G401 (cell line): ENCODE results near the gene PARD3B. TPM values are rescaled to one million over a fixed set of nuclear protein-coding genes. Genes with fewer than 3 reads are reported as not detected.

Experiments used
- DNase-seq: peaks from one replicate; pipeline ENCODE4 v3.0.0-alpha.2; 2015; ENCODE audit warnings: low spot score
- in situ Hi-C: cut with HindIII; loops from 2 replicates; pipeline ENCODE4 v1.10.0; 2016; ENCODE audit warnings: low sequenced_read_pairs, mixed read lengths
- total RNA-seq: library from RNA; depleted of rRNA; stranded (reverse); fragments of >200 nt; shearing (Covaris generic); gene quantifications from 2 replicates; pipeline ENCODE4 v1.2.3, GENCODE V29; 2014

PARD3B gene
- total RNA-seq, 1 experiment from 2014 or later = 2.2 TPM

DNA sequence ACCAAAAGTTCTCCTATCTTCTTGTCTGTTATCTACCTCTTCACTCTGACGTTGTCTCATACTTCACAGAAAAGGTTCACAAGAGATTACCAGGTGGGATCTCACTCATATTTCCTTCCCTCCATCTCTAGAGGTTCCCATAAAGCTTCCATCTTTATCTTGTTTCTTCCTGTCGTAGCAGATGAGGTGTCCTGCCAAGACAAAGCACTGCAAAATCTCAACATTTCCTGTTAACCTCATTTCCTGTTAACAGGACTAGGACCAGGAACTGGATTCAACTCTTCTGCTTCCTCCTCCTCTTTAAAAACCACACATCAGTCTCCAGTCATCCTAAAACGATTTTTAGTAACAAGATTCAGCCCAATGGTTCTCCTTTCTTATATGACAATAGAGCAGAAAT, 624.2 kb downstream of the PARD3B start:
- no peak for DNase-seq
- in situ Hi-C loops = no loop called here

DNA sequence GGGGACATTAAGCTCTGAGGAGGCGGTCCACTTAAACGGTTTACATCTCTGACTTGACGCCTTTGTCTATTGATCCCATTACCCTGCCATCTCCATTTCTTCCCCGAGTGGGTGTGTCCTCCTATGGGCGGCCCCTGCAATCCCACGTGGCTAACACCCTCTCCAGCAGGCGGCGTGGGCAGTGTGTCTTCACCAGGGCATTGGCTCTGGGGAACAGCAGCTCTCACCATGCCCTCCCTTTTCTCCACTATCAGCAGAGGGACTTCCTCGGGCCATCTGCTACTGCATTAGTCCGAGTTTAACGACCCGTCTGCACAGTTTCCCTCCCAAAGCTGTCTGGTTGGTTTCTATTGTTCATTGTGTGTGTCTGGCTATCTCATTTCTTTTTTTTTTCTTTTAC, 625.1 kb downstream of the PARD3B start:
- in situ Hi-C loops = no loop called here
- no peak for DNase-seq

DNA sequence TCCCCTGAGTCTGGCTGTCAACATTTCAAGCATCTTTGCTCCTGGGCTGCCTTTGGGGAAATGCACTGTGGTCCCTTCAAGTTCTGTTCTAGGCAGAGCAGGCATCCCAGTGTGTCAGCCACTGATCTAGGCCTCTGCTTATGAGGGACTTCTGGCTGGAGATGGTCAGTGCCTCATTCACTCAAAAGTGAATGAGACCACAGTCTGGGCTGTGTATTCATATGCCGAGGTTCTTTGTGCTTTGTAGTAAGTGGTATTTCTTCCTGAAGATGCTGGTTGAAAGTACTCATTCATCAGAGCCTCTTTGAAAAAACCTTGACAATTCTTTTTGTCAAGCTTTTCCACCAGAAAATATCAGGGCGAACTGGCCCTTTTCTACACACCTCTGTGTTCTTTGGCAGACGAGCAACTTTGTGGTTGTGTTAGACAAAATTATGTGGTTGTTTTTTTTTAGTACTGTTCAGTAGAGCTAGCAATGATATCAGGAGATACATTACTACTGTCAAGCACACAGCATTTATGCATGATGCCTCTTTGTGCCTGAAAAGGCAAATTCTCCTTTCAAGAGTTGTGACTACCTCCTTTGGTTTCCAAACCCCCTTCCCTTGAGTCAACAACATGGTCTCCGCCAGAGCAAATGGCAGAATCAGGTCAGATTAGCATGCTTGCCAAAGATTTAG, 626.1 kb downstream of the PARD3B start:
- in situ Hi-C loops = no loop called here
- no peak for DNase-seq

DNA sequence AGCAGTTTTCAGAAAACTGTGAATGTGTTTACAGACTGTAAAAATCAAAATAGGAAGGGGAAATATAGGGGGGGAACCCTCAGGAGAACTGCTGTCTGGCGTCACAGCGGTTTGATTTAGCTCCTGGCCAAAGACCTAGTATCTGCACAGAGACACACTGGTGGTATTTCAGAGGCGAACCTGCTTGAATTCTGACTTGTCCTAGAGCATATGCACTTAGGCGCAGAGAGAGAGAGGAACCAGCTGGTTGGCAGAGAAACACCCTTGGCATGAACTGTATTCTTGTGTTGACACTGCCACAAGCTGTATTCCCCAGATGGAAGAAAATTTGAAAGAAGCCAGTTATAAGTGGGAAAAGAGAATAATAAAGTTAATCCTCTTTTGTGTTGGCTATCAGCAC, 630.6 kb downstream of the PARD3B start:
- in situ Hi-C loops = no loop called here
- peak; percentile 40 for DNase-seq

DNA sequence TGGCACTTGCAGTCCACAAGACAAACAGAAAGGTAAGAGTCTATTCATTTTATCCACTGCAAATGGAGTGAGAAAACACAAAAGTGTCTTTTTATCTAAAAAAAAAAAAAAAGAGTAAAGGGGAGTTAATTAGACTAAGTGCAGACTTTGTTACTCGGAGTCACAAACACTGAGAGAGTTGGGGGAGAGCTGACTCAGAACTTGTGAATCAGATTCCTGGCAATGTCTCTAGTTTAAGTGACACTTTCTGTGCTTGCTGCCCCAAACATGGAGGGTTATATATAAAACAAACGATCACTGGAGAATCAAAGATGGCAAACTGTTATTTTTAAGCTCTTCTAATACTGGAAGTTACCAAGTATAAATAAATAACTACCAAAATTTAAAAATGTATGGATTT, 631.3 kb downstream of the PARD3B start:
- in situ Hi-C loops = no loop called here
- DNase-seq = no peak

DNA sequence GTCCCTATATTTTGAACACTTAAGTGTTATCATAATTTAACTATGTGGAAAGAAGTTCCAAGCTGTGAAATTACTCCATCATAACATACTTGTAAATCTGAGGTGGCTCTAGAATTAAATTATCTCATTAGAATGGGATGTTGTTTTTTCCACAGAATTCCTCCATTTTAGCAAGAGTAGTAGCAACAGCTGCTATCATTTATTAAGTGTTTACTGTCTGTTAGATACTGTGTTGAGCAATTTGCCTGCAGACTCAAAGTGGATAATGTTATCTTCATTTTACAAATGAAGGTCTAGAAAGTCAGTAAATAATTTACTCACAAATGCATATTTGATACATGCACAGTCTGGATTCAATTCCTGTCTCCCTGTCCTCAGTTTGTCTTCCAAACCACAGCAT, 632.3 kb downstream of the PARD3B start:
- no peak for DNase-seq
- in situ Hi-C loops = no loop called here

DNA sequence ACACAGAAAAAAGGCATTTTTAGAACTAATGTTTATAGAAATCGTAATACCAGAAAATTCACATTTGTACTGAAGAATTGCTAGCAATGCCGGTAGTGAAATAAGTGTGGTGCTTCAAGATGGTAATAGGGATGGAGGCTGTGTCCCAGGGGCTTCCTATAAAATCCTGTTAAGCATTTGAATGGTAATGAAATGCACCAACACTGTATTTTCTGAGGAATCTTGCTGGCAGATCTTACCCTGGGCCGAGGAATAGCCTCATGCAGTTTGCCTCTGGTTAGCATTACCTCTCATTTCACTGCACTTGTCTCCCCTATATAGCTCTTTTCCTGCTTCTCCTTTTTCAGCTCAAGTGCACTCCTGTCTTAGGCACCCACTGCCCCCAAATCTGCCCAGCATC, 635.5 kb downstream of the PARD3B start:
- in situ Hi-C loops = no loop called here
- no peak for DNase-seq

DNA sequence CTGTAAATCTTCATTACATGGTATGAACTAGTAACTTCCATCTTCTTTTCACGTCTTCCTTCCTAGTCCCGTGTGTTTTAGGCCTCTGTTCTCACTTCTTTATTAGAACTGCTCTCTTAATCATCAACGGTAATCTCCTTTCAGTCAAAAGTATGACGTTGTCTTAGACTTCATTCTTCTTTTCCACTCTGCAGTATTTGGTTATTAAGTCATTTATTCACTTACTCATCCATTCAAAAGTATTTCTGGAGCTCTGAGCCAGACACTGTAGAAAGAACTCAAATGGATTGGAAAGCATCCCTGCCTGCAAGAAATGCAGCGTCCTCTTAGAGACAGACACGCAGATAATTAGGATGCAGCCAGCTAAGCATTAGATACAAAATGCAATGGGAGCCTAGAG, 642.5 kb downstream of the PARD3B start:
- DNase-seq = no peak
- in situ Hi-C loops = no loop called here

DNA sequence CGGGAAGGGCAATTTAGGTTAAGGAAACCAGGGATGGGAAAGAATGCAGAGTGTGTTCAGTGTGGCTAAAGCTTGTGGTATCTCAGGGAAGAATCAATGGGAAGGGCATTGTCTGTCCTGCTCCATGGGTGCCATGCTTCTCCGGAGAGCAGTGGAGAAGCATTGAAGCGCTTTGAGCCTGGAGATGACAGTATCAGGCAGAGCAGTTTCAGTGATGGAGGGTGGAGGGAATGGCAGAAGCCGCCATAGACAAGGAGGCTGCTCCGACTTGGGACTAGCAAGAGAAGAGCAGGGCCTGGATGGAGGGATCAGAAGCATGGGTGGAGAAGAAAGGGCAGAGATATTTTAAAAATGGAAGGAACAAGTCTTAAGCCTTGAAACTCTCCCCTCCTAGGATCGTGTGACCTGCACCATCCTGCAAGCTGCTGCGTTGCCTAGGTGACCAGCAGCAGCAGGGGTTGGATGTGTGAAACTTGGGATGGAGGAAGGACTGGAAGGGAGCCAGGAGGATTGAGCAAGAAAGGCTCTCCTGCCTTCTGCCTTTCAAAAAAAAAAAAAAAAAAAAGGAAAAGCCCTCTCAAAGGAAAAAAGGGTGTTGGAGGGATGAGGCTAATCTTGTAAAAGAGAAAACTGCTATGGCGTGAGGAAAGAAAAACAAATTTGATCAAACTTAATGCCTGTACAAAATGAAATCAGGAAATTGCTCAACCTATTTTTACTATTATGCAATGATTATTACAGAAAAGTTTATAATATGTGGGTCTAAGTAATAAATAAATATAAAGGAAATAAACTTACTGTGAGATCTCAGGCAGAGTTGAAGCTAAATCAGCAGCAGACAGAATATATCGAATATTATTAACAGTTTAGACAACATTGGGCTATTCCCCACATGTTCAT, 643.2 kb downstream of the PARD3B start:
- in situ Hi-C loops = no loop called here
- peak; percentile 11 for DNase-seq

DNA sequence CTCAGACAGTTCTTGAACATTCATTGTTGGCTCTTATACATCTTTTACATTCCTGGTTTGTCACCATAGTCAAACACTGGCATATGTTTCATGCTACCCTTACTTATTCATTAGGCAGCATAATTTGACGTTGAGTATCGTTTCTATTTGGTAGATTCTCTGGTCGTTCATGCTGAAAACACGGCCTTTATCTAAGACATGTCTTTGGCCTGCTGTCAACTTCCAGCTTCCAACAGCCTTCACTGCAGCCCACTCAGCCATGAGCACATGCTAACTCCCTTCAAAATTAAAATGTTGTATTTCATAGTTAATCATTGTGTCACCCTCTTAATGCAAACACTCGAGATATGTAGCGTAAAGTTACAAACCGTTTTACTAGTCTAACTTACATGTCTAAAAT, 644.0 kb downstream of the PARD3B start:
- in situ Hi-C loops = no loop called here
- DNase-seq = no peak

DNA sequence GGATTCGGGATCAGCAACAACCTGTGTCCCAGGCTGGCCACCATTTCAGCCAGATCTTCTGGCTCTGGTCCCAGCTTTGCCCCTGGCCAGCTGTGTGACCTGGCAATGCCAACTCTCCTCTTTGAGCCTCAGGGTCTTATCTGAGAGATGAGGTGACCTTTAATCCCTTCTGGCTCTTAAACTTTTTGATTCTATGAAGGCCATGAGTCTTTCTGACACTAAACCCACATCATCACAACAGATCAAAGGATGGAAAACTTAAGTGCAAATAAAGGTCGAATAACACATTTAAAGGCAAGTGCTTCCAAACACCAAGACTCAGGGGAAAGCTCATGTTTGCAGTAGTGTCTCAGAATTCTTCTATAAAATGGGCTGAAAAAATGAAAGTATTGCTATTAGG, 645.3 kb downstream of the PARD3B start:
- in situ Hi-C loops = no loop called here

DNA sequence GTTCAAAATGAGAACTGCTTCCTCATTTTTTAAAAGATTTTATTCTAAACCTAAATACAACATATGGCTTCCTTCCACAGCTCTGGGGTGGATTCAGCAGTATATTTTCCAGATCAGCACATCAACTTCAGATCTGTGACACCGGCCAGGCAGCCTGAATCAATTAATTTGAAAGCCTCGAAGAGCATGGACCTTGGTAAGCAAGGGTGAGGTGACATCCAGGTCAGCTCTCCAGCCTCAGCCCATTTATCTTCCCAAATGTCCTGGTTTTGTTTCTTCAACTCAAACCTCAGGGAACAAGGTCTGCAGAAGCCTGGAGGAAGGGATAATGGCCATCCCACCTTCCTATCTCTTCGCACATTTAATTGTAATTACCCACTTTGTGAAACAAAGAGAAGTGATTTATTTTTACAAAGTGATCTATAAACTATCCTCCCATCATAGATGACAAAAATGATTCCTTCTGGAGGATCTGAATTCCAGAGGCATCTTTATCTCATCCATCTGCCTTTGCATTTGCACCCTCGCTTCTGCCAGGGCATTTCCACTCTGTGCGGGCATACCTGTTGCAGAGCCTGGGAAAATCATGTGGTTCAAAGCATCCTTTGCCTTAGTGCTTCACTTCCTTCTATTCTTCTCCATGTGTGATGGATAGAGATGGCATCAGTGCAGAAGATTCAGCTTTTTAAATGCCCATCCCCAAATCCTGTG, 648.0 kb downstream of the PARD3B start:
- DNase-seq = no peak
- in situ Hi-C loops = no loop called here

More for the DNA sequence above, 645.3 kb downstream of the PARD3B start:
- no peak for DNase-seq

DNA sequence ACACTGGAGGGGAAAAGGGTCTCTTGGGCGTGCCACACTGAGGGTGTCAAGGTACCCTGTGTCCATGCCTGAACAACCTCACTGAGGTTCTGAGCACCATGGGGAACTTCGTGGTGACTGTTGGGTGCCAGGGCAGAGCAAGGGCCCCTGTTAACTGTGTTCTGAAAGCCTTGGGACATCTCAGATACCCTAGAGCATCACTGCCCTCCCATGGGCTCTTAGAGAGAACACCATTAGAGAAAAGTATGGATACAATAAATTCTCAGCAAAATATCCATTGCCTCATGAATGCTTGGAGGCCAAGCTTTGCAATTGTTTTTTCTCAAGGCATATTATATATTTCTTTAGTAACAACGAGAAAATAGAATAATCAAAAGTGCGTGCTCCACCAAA, 648.6 kb downstream of the PARD3B start:
- DNase-seq = no peak
- in situ Hi-C loops = no loop called here

DNA sequence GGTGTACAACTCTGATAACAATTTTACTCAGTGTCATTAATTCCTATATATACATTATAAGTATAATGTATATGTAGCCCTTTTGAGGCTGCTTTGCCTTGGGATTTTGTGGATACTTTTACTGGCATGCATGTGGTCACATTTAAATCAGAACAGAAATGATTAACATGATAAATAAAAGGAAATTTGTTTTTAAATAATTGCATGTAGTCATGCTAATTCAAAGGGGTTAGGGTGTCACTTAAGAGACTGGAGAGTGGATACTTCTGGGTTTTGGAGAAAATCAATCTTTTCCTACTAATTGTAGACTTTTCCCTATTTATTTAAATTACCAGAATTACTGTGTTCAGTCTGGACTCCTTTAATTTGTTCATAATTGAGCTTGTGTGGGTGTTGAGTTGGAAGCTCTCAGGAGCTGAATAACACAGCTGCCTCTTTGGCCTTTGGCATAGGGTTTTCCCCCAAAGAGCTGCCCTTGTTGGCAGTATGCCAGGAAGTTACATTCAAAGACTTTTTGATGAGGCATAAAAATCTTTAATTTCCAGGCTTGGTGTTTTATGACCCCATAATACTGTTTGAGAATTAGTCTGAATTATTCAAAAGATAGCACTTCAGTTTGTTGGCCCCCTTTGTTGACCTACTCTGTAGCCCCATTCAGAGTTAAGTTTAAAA, 652.3 kb downstream of the PARD3B start:
- in situ Hi-C loops = no loop called here
- DNase-seq = no peak

DNA sequence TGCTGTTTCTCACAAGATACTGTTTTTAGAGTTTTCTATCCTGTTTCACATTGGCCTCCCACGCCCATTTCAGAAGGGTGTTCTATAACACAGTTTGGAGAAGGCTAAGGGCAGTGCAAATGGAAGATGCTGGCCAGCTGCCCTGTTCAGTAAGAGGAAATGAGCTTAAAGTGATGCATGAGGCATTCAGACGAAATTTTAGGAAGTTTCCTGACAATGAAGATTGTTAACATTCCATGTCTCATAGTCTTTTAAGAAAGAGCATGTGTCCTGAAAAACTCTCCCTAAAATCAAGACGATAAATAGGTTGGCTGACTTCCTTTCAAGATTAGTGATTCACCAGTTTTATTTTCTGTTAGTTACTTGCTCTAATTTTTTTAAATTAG, 652.9 kb downstream of the PARD3B start:
- in situ Hi-C loops = no loop called here

DNA sequence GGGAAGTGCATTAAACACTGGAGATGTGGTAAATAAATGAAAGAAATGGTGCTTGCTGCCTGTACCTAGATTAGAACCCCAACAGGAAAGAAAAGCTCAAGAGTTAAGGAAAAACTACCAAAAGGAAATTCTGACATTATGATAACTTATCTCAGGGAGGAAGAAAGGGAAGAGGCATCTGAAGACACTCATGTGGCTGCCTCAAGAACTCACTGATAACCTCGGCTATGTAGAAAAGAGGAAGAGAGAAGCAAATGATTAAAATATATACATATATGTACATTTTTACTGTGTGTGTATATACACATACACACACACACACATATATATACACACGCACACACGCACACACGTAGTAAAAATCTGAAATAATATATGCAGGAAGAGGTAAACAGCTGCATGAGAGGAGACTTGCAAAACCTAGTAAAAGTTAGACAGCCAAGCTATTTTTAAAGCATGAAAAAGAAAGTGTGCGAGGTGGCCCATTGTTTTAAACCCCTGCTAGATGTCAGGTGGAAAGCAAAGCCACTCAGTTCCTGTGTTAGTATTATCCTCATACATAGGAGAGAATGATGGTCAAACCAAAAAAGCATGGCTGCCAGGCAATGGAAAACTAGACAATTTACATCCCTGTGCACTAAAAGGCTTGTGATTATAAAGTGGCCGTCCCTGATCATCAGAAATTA, 654.0 kb downstream of the PARD3B start:
- no peak for DNase-seq
- in situ Hi-C loops = no loop called here

More for the DNA sequence above, 652.9 kb downstream of the PARD3B start:
- DNase-seq = no peak

DNA sequence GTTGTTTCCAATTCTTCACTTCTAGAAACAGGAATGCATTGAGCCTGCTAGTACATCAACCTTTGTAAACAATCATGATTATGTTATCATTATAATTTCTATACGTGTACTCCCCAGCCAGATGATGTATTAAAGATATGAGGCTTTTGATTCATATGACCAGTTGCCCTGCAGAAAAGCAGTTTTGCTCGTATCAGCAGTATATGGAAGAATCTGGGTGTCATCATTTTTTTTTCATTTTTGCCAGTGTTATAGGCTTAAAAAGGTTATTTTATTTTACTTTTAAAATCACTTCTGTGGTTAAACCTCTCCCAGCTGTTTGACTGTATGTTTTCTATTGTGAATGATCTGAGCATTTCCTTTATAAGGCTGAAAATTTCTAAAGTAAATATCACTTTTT, 665.2 kb downstream of the PARD3B start:
- in situ Hi-C loops = no loop called here

DNA sequence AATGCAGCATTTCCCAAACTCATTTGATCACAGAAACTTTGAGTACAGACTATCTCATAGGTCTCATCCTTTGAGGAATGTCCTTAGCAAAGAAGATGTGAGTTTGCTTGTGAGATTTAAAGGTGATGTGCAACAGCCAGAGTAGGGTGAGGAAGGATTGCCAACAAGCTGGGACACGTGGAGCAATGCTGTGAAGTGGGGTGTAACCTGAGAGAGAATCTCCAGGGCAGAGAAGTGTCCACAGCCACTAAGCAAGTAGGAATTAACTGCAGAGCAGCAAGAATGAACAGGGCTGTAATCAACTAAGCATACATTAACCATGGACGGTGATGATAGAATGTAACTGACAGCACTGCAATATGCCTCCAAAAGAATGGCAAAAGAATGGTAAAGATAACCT, 667.1 kb downstream of the PARD3B start:
- in situ Hi-C loops = no loop called here
- no peak for DNase-seq

More for the DNA sequence above, 665.2 kb downstream of the PARD3B start:
- no peak for DNase-seq

DNA sequence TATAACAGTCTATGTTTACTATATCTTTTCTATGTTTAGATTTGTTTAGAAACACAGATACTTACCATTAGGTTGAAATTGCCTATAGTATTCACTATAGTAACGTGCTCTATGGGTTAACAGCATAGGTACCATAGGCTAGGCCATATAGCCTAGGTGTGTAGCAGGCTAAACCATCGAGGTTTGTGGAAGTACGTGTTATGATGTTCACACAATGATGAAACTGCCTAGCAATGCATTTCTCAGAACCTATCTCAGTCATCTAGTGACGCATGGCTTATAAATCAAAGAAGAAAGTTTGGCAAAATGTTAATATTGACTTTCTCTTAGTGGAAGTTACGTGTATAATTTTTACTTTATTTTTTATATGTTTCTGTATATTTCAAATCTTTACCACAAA, 670.8 kb downstream of the PARD3B start:
- no peak for DNase-seq
- in situ Hi-C loops = no loop called here
